K562 (cell line): Measurements from ENCODE around the gene C2orf92. TPM values are rescaled to one million over a fixed set of nuclear protein-coding genes. Genes with fewer than 3 reads are reported as not detected.

Source experiments
- ATAC-seq: fragments of 200-7000 bp; cut with Tn5 transposase; 3 replicates; pipeline ENCODE4 v1.9.1; 2020; ENCODE audit warnings: moderate library complexity
- BruUV-seq: library from RNA; stranded (reverse); fragments of 400-500 nt; replicated peaks from 2 replicates; lab custom pipeline; 2021; lab: Mats Ljungman, UMichigan
- CTCF ChIA-PET: fragments of 300-600 bp; formaldehyde crosslinking; extraction: SDS; loops from one replicate; lab custom pipeline; 2021; ENCODE audit warnings: low intra/inter-chr PET ratio; lab: Yijun Ruan, JAX
- POLR2A ChIA-PET: fragments of 300-600, 350-650 bp; sonication (Branson Sonifier 250); formaldehyde crosslinking; extraction: SDS; loops from one replicate; lab custom pipeline; 2021; ENCODE audit warnings: antibody characterized with exemption, inconsistent platforms; lab: Yijun Ruan, JAX
- DNase-seq, 4 experiments: peaks; one replicate each; pipeline versions ENCODE4 v3.0.0 to v3.0.0-alpha.2; 2011 to 2018; ENCODE audit warnings: low spot score in 3 of 4, mixed read lengths in 3 of 4; ENCODE audit errors: extremely low read depth in 1 of 4
- FAIRE-seq: peaks from 2 replicates; lab custom pipeline; 2011; peaks lifted over from hg19 to GRCh38; lab: Jason Lieb, UNC
- H2AFZ ChIP-seq: 2 replicates; pipeline ENCODE4 v1.6.0; 2011; ENCODE audit warnings: low read depth, low read length, control low read depth, inconsistent platforms
- H3K27ac ChIP-seq: fragments of 200-600 bp; 3 replicates; pipeline ENCODE4 v1.8.0; 2011; ENCODE audit warnings: low read depth, mild to moderate bottlenecking, control low read depth, inconsistent platforms, low read length, moderate library complexity, mixed read lengths; ENCODE audit errors: extremely low read depth
- H3K27me3 ChIP-seq, 2 experiments: fragments of 300-600 bp in 1 of 2; 2 replicates in 1 of 2; 3 replicates in 1 of 2; pipeline versions ENCODE4 v1.6.0 to v1.8.0; 2011; ENCODE audit warnings: inconsistent platforms in 2 of 2, low read length in 2 of 2, mild to moderate bottlenecking in 1 of 2, mixed read lengths in 1 of 2, moderate library complexity in 1 of 2; ENCODE audit not compliant: control insufficient read depth in 2 of 2, insufficient read depth in 2 of 2
- H3K36me3 ChIP-seq: fragments of 300-600 bp; 3 replicates; pipeline ENCODE4 v1.8.0; 2011; ENCODE audit warnings: mild to moderate bottlenecking, low read length, inconsistent platforms; ENCODE audit not compliant: control insufficient read depth, insufficient read depth
- H3K4me1 ChIP-seq, 2 experiments: fragments of 200-600 bp in 1 of 2; replicated peaks in 1 of 2; 2 replicates in 1 of 2; 3 replicates in 1 of 2; pipeline versions ENCODE4 v1.5.1 to v1.8.0; 2011; ENCODE audit warnings: inconsistent platforms in 2 of 2, low read length in 2 of 2, mild to moderate bottlenecking in 1 of 2, mixed read lengths in 1 of 2, moderate library complexity in 1 of 2; ENCODE audit not compliant: control insufficient read depth in 2 of 2, insufficient read depth in 2 of 2
- H3K4me2 ChIP-seq: 2 replicates; pipeline ENCODE4 v1.6.1; 2011; ENCODE audit warnings: low read length, control low read depth, inconsistent platforms, mixed read lengths; ENCODE audit not compliant: insufficient read depth
- H3K4me3 ChIP-seq: fragments of 200-600 bp; sonication (generic), shearing (Covaris generic); 2 replicates; pipeline ENCODE4 v1.5.1; 2016; ENCODE audit warnings: control low read depth, inconsistent platforms
- H3K79me2 ChIP-seq: fragments of 200-600 bp; 3 replicates; pipeline ENCODE4 v1.8.0; 2011; ENCODE audit warnings: low read length, inconsistent platforms; ENCODE audit not compliant: control insufficient read depth, insufficient read depth
- H3K9ac ChIP-seq, 2 experiments: 2 replicates each; pipeline versions ENCODE4 v1.6.0 to v1.6.1; 2011; ENCODE audit warnings: low read depth in 2 of 2, low read length in 2 of 2, control low read depth in 1 of 2, inconsistent platforms in 1 of 2, mild to moderate bottlenecking in 1 of 2, mixed read lengths in 1 of 2; ENCODE audit not compliant: insufficient read depth in 1 of 2
- H3K9me1 ChIP-seq: one replicate; pipeline ENCODE4 v1.6.0; 2011; ENCODE audit warnings: inconsistent platforms, mild to moderate bottlenecking, low read length, moderate library complexity; ENCODE audit not compliant: control insufficient read depth, insufficient read depth
- H3K9me3 ChIP-seq: replicated peaks from 2 replicates; pipeline ENCODE4 v1.5.1; 2011; ENCODE audit warnings: low read depth, low read length, inconsistent platforms; ENCODE audit not compliant: control insufficient read depth, insufficient read depth
- H4K20me1 ChIP-seq: replicated peaks from 2 replicates; pipeline ENCODE4 v1.6.1; 2011; ENCODE audit warnings: low read length, inconsistent platforms, mixed read lengths; ENCODE audit not compliant: control insufficient read depth, insufficient read depth
- GTF2A2 ChIP-seq: IDR thresholded peaks from 2 replicates; pipeline ENCODE4 v1.6.1; 2016; ENCODE audit warnings: mild to moderate bottlenecking, missing genetic modification characterization, missing compliant biosample characterization
- MTF1 ChIP-seq: fragments of 250-450 bp; sonication (Bioruptor Pico); IDR thresholded peaks from 2 replicates; pipeline ENCODE4 v1.9.0; 2021; ENCODE audit warnings: moderate library complexity, mild to moderate bottlenecking, inconsistent platforms, borderline replicate concordance
- NFE2 ChIP-seq: IDR thresholded peaks from 2 replicates; pipeline ENCODE4 v1.6.1; 2014; ENCODE audit warnings: antibody characterized with exemption, low read depth
- NFXL1 ChIP-seq: fragments of 450-650 bp; formaldehyde crosslinking; IDR thresholded peaks from 2 replicates; pipeline ENCODE4 v1.4.0; 2021; ENCODE audit warnings: mild to moderate bottlenecking
- PHB2 ChIP-seq: fragments of 450-650 bp; IDR thresholded peaks from 2 replicates; pipeline ENCODE4 v1.6.1; 2017; ENCODE audit warnings: low read depth
- RBM34 ChIP-seq: fragments of 200-400 bp; formaldehyde crosslinking; IDR thresholded peaks from 2 replicates; pipeline ENCODE4 v1.6.1; 2018; ENCODE audit warnings: low read length, borderline replicate concordance; ENCODE audit not compliant: insufficient read depth
- ZMIZ1 ChIP-seq, 2 experiments: fragments of 150-350 bp in 1 of 2; IDR thresholded peaks; 2 replicates each; pipeline ENCODE4 v1.6.1; 2012 to 2016; ENCODE audit warnings: low read depth in 2 of 2, low read length in 2 of 2, mild to moderate bottlenecking in 1 of 2, moderate library complexity in 1 of 2
- WGBS: fragments of 100-300 bp; shearing (Covaris generic); methylation state at CpG from one replicate; pipeline ENCODE4 v1.1.6; 2016; ENCODE audit warnings: low coverage, mixed read lengths; ENCODE audit not compliant: insufficient coverage; ENCODE audit errors: missing lambda C conversion rate; 5-methylcytosine and 5-hydroxymethylcytosine counted together
- in situ Hi-C: fragments of 300-500 bp; cut with MboI; formaldehyde crosslinking; loops from 4 replicates; pipeline ENCODE4 v1.15.0; 2018; ENCODE audit warnings: inconsistent platforms, mixed read lengths
- intact Hi-C: fragments of 100-400 bp; cut with micrococcal nuclease; formaldehyde crosslinking; loops from 2 replicates; pipeline ENCODE4 v1.14.2; 2022
- polyA plus RNA-seq, 8 experiments: library from polyadenylated mRNA; depleted of rRNA in 4 of 8; stranded (reverse) in 5 of 8; unstranded in 3 of 8; fragments of >200 nt; fragmentation: Nextera tagmentation in 2 of 8; fragmentation: Illumina TruSeq in 1 of 8; extraction: Ambion mirVana in 2 of 8; extraction: Trizol in 1 of 8; gene quantifications; 2 replicates each; pipeline versions ENCODE4 v1.2.1 to v1.2.3, GENCODE V29; 2011 to 2014; ENCODE audit warnings: inconsistent platforms in 1 of 8, missing spikeins in 1 of 8
- total RNA-seq, 7 experiments: library from RNA; depleted of rRNA in 6 of 7; stranded (reverse); fragments of >200 nt in 6 of 7; fragmentation: Illumina TruSeq in 2 of 7; extraction: Trizol in 2 of 7; gene quantifications; 2 replicates each; pipeline versions ENCODE4 v1.2.1 to v1.2.3, GENCODE V29; 2011 to 2021; ENCODE audit warnings: low replicate concordance in 1 of 7
- TF ChIP-seq, protein P1 (sequence below): fragments of 250-450 bp; sonication (Bioruptor Pico); IDR thresholded peaks from 2 replicates; pipeline ENCODE4 v1.5.0; 2021; ENCODE audit warnings: mild to moderate bottlenecking, borderline replicate concordance
- TF ChIP-seq, protein P2 (sequence below): fragments of 150-350 bp; conservative IDR thresholded peaks from 2 replicates; pipeline ENCODE4 v1.6.1; 2014; ENCODE audit warnings: low read length
- TF ChIP-seq, protein P3 (sequence below): fragments of 450-650 bp; conservative IDR thresholded peaks from 2 replicates; pipeline ENCODE4 v1.6.1; 2016; ENCODE audit warnings: missing genetic modification characterization, low read depth, mild to moderate bottlenecking, control low read depth, missing compliant biosample characterization

Gene C2orf92
- total and polyA plus RNA-seq, 9 of the 15 experiments (the other 6 are each of a cell fraction or from before 2014, with no cell fraction given): 0.65 to 6.8 (median 3.6) TPM

DNA sequence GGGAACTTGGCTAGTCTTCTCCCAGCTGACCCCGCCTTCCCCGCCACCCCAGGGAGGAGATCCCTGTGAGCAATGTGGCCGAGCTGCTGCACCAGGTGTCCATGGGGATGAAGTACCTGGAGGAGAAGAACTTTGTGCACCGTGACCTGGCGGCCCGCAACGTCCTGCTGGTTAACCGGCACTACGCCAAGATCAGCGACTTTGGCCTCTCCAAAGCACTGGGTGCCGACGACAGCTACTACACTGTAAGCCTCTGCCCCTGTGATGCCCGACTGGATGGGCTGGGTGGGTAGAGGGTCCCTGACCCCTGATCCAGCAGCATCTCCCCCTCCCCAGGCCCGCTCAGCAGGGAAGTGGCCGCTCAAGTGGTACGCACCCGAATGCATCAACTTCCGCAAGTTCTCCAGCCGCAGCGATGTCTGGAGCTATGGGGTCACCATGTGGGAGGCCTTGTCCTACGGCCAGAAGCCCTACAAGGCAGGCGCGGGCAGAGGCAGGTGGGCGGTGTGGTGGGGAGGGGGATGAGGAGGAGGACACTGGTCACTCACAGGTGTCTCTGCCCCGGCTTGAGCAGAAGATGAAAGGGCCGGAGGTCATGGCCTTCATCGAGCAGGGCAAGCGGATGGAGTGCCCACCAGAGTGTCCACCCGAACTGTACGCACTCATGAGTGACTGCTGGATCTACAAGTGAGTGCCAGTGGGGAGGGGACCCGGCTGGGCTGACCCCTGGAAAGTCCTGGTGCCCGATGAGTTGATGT, 68.1 kb downstream of the C2orf92 start:
- no peak for DNase-seq
- no peak overlapping the region for H3K9ac ChIP-seq
- no peak overlapping the region for H2AFZ ChIP-seq
- H3K4me3 ChIP-seq: no peak overlapping the region
- ChIA-PET CTCF (no interaction called here), POLR2A (no interaction called here)
- BruUV-seq: no TSS peak
- ATAC-seq: no peak
- H4K20me1 ChIP-seq: no peaks in the 10 kb centered on the region
- no peaks in the 10 kb centered on the region for H3K36me3 ChIP-seq
- H3K4me2 ChIP-seq: no peak overlapping the region
- intact Hi-C loops (no loop called here), in situ Hi-C loops (no loop called here)
- no peaks in the 10 kb centered on the region for H3K9me3 ChIP-seq
- H3K79me2 ChIP-seq: no peaks in the 10 kb centered on the region
- peaks cover 11 to 62% of the 10 kb centered on the region in 2 experiments; a peak in 3 of 5 replicates for H3K27me3 ChIP-seq
- H3K9me1 ChIP-seq: no peaks in the 10 kb centered on the region
- no peak for FAIRE-seq
- peaks cover 10 to 37% of the 10 kb centered on the region in 2 experiments; a peak in 4 of 5 replicates for H3K4me1 ChIP-seq
- H3K27ac ChIP-seq: no peak overlapping the region
- 28% methylated on average over 31 of the region's 32 CpGs for WGBS
- TF ChIP-seq MTF1 (CRISPR knock-in tag): no peak
- TF ChIP-seq, protein P1, sequence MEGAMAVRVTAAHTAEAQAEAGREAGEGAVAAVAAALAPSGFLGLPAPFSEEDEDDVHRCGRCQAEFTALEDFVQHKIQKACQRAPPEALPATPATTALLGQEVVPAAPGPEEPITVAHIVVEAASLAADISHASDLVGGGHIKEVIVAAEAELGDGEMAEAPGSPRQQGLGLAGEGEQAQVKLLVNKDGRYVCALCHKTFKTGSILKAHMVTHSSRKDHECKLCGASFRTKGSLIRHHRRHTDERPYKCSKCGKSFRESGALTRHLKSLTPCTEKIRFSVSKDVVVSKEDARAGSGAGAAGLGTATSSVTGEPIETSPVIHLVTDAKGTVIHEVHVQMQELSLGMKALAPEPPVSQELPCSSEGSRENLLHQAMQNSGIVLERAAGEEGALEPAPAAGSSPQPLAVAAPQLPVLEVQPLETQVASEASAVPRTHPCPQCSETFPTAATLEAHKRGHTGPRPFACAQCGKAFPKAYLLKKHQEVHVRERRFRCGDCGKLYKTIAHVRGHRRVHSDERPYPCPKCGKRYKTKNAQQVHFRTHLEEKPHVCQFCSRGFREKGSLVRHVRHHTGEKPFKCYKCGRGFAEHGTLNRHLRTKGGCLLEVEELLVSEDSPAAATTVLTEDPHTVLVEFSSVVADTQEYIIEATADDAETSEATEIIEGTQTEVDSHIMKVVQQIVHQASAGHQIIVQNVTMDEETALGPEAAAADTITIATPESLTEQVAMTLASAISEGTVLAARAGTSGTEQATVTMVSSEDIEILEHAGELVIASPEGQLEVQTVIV (CRISPR knock-in tag): no peak
- TF ChIP-seq GTF2A2 (tag): no peak
- TF ChIP-seq, protein P2, sequence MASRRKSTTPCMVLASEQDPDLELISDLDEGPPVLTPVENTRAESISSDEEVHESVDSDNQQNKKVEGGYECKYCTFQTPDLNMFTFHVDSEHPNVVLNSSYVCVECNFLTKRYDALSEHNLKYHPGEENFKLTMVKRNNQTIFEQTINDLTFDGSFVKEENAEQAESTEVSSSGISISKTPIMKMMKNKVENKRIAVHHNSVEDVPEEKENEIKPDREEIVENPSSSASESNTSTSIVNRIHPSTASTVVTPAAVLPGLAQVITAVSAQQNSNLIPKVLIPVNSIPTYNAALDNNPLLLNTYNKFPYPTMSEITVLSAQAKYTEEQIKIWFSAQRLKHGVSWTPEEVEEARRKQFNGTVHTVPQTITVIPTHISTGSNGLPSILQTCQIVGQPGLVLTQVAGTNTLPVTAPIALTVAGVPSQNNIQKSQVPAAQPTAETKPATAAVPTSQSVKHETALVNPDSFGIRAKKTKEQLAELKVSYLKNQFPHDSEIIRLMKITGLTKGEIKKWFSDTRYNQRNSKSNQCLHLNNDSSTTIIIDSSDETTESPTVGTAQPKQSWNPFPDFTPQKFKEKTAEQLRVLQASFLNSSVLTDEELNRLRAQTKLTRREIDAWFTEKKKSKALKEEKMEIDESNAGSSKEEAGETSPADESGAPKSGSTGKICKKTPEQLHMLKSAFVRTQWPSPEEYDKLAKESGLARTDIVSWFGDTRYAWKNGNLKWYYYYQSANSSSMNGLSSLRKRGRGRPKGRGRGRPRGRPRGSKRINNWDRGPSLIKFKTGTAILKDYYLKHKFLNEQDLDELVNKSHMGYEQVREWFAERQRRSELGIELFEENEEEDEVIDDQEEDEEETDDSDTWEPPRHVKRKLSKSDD: no peak
- no peak for TF ChIP-seq RBM34
- no peak for TF ChIP-seq ZMIZ1 (IDR thresholded peaks at IDR 0.05; ENCODE audit: low read depth in 2 of 2, low read length in 2 of 2)
- TF ChIP-seq PHB2: no peak
- TF ChIP-seq NFE2: no peak
- TF ChIP-seq, protein P3, sequence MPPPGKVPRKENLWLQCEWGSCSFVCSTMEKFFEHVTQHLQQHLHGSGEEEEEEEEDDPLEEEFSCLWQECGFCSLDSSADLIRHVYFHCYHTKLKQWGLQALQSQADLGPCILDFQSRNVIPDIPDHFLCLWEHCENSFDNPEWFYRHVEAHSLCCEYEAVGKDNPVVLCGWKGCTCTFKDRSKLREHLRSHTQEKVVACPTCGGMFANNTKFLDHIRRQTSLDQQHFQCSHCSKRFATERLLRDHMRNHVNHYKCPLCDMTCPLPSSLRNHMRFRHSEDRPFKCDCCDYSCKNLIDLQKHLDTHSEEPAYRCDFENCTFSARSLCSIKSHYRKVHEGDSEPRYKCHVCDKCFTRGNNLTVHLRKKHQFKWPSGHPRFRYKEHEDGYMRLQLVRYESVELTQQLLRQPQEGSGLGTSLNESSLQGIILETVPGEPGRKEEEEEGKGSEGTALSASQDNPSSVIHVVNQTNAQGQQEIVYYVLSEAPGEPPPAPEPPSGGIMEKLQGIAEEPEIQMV: no peak
- TF ChIP-seq NFXL1 (CRISPR knock-in tag): no peak
